Transverse colon (tissue), 4 donors: ENCODE data around the gene TUBB.

Experiments used
- POLR2A ChIP-seq: fragments of 450-650 bp; IDR thresholded peaks from one replicate; pipeline ENCODE4 v1.6.1; 2016; ENCODE audit warnings: antibody characterized with exemption, mild to moderate bottlenecking, moderate library complexity
- POLR2AphosphoS5 ChIP-seq, 3 donors: sonication (generic); formaldehyde crosslinking; IDR thresholded peaks; one replicate each; pipeline ENCODE4 v1.6.1; 2016; ENCODE audit warnings: antibody characterized with exemption in 3 of 3
- TF ChIP-seq, protein P1 (sequence below), 5 experiments: fragments of 200-600 bp in 3 of 5; fragments of 450-650 bp in 2 of 5; sonication (generic) in 3 of 5; IDR thresholded peaks; 1 replicate in 2 of 5; 2 replicates in 3 of 5; pipeline ENCODE4 v1.5.1; 2016 to 2017; ENCODE audit warnings: antibody characterized with exemption in 5 of 5, inconsistent platforms in 3 of 5, mild to moderate bottlenecking in 2 of 5, moderate library complexity in 1 of 5

DNA sequence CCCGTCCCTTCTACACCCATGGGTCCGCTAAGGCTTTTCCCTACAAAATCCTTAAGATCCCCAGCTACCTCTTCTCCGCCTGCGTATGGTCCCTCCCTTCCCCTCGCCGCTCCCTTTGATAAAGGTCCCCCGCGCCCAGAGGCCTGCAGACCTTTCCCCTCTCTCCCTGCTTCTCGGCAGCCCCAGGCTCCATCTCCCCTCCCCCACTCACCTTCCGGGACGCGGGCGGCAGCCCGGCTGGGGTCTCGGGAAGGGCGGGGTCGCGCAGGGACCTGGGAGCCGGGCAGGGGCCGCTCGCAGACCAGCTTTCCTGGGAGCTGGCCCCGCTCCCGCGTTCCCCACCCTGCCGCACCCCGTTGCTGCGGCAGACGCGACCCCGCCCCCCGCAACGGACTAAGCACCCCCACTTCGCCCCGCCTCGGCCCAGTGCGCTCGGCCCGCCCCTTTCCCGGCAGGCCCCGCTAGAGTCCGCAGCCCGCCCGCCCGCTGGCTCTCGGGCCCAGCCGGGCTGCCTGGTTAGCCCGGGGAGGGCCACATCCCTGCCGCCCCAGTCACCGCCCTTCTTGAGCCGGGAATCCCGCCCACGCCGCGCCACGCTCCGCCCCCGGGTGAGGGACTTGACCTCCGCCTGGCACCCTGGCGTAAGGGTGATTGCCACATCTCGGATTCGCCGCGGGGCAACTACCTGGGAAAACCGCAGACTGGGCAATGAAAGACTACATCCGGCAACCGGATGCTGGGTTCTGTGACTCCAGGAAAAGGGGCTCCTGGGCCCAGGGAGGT is 22.4 kb downstream of the TUBB start, which contains the start of gene FLOT1:
- TF ChIP-seq POLR2AphosphoS5 (IDR thresholded peaks at IDR 0.05) (peak; percentile 93 to 96 (median 95)), POLR2A (peak; percentile 88)
- TF ChIP-seq, protein P1, sequence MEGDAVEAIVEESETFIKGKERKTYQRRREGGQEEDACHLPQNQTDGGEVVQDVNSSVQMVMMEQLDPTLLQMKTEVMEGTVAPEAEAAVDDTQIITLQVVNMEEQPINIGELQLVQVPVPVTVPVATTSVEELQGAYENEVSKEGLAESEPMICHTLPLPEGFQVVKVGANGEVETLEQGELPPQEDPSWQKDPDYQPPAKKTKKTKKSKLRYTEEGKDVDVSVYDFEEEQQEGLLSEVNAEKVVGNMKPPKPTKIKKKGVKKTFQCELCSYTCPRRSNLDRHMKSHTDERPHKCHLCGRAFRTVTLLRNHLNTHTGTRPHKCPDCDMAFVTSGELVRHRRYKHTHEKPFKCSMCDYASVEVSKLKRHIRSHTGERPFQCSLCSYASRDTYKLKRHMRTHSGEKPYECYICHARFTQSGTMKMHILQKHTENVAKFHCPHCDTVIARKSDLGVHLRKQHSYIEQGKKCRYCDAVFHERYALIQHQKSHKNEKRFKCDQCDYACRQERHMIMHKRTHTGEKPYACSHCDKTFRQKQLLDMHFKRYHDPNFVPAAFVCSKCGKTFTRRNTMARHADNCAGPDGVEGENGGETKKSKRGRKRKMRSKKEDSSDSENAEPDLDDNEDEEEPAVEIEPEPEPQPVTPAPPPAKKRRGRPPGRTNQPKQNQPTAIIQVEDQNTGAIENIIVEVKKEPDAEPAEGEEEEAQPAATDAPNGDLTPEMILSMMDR (IDR thresholded peaks at IDR 0.05): no peak
